Memory B cell (primary cell): Measurements from ENCODE around the gene LRRTM4.

Experiments used
- ATAC-seq: fragments of 150-1000 bp; cut with Tn5 transposase; 2 replicates; pipeline ENCODE4 v1.10.0; 2021; ENCODE audit warnings: low read depth, mild to moderate bottlenecking, moderate library complexity
- DNase-seq, 2 donors: peaks; one replicate each; pipeline ENCODE4 v3.0.0; 2022; ENCODE audit warnings: low spot score in 2 of 2
- H3K27ac Mint-ChIP-seq: one replicate; pipeline ENCODE4 v1.8.0; 2022; ENCODE audit warnings: mild to moderate bottlenecking, moderate library complexity, mixed read lengths
- H3K27me3 Mint-ChIP-seq: one replicate; pipeline ENCODE4 v1.8.0; 2022; ENCODE audit warnings: mixed read lengths
- H3K36me3 Mint-ChIP-seq: one replicate; pipeline ENCODE4 v1.8.0; 2022; ENCODE audit warnings: mild to moderate bottlenecking, mixed read lengths
- H3K4me1 Mint-ChIP-seq: one replicate; pipeline ENCODE4 v1.8.0; 2022; ENCODE audit warnings: mixed read lengths
- H3K4me3 Mint-ChIP-seq: one replicate; pipeline ENCODE4 v1.8.0; 2022; ENCODE audit warnings: mild to moderate bottlenecking, moderate library complexity, mixed read lengths
- H3K9me3 Mint-ChIP-seq: one replicate; pipeline ENCODE4 v1.8.0; 2022; ENCODE audit warnings: mixed read lengths

The LRRTM4 gene

GRCh38 chr2:76930056-76930744 is 592.0 kb downstream of the LRRTM4 start:
- Mint-ChIP-seq H3K4me1 (no peaks in the 10 kb centered on the region), H3K27ac (no peak overlapping the region), H3K36me3 (no peaks in the 10 kb centered on the region), H3K9me3 (no peaks in the 10 kb centered on the region), H3K4me3 (no peak overlapping the region), H3K27me3 (no peaks in the 10 kb centered on the region)
- DNase-seq: no peak
- no peak for ATAC-seq

GRCh38 chr2:76928026-76928425 is 594.1 kb downstream of the LRRTM4 start:
- Mint-ChIP-seq H3K4me3 (no peak overlapping the region), H3K27me3 (no peaks in the 10 kb centered on the region), H3K27ac (no peak overlapping the region), H3K9me3 (peaks cover 3% of the 10 kb centered on the region), H3K4me1 (no peaks in the 10 kb centered on the region), H3K36me3 (no peaks in the 10 kb centered on the region)
- DNase-seq (no peak), ATAC-seq (no peak)

GRCh38 chr2:76921006-76921405 is 601.2 kb downstream of the LRRTM4 start:
- Mint-ChIP-seq H3K27me3 (no peaks in the 10 kb centered on the region), H3K4me1 (no peaks in the 10 kb centered on the region), H3K4me3 (no peak overlapping the region), H3K36me3 (no peaks in the 10 kb centered on the region), H3K9me3 (peaks cover 4% of the 10 kb centered on the region), H3K27ac (no peak overlapping the region)
- ATAC-seq (no peak), DNase-seq (no peak)

GRCh38 chr2:76895469-76895868 is 626.7 kb downstream of the LRRTM4 start:
- ATAC-seq (no peak), DNase-seq (no peak)
- no peak overlapping the region for H3K27ac Mint-ChIP-seq
- H3K27me3 Mint-ChIP-seq: no peaks in the 10 kb centered on the region
- no peaks in the 10 kb centered on the region for H3K4me1 Mint-ChIP-seq
- peaks cover 7% of the 10 kb centered on the region for H3K9me3 Mint-ChIP-seq
- H3K4me3 Mint-ChIP-seq: no peak overlapping the region
- no peaks in the 10 kb centered on the region for H3K36me3 Mint-ChIP-seq

DNA sequence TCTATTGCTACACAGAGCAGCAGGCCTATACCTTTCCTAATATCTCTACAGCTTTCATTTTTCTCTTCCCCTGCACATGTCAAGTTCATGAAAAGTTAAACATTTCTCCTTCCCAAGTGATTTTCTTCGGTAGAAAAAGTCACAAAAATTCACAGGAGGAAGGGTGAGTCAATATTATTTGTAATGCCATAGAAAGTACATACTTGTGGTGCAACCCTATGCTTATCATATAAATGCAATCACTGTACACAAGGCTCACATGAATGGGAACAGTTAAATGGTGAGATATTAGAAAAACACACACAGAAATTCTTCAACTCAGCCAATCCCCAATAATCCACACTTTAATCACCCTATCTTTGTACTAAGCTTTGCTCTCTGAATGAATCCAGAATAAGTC is 651.6 kb downstream of the LRRTM4 start:
- DNase-seq: no peak
- no peaks in the 10 kb centered on the region for H3K4me1 Mint-ChIP-seq
- no peaks in the 10 kb centered on the region for H3K36me3 Mint-ChIP-seq
- H3K9me3 Mint-ChIP-seq: no peaks in the 10 kb centered on the region
- H3K27me3 Mint-ChIP-seq: no peaks in the 10 kb centered on the region
- no peak for ATAC-seq
- no peak overlapping the region for H3K4me3 Mint-ChIP-seq
- no peak overlapping the region for H3K27ac Mint-ChIP-seq

DNA sequence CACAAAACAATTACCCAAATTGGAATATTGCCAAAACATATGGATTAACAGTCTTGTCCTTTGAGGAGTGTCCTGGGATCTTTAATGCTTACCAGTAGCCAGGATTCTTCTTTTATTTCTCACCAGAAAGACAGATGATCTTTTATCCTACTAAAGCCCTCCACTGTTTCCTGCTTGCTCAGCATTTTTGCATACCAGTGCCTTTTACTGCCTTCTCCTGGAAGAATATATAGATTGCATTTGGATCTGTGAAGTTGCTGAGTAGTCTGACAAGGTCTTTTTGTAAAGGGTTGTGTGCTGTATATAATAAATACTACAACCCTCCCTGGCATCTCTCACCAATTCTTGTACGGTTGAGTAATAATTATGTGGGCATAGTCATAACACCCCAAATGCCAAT is 652.2 kb downstream of the LRRTM4 start:
- no peaks in the 10 kb centered on the region for H3K36me3 Mint-ChIP-seq
- no peaks in the 10 kb centered on the region for H3K4me1 Mint-ChIP-seq
- H3K4me3 Mint-ChIP-seq: no peak overlapping the region
- H3K27ac Mint-ChIP-seq: no peak overlapping the region
- ATAC-seq (no peak), DNase-seq (no peak)
- H3K27me3 Mint-ChIP-seq: no peaks in the 10 kb centered on the region
- H3K9me3 Mint-ChIP-seq: no peaks in the 10 kb centered on the region

GRCh38 chr2:76867854-76868253 is 654.3 kb downstream of the LRRTM4 start:
- Mint-ChIP-seq H3K4me1 (no peaks in the 10 kb centered on the region), H3K4me3 (no peak overlapping the region), H3K9me3 (no peaks in the 10 kb centered on the region), H3K36me3 (no peaks in the 10 kb centered on the region), H3K27me3 (no peaks in the 10 kb centered on the region), H3K27ac (no peak overlapping the region)
- ATAC-seq (no peak), DNase-seq (no peak)

GRCh38 chr2:76866464-76866863 is 655.7 kb downstream of the LRRTM4 start:
- H3K9me3 Mint-ChIP-seq: no peaks in the 10 kb centered on the region
- DNase-seq: no peak
- no peaks in the 10 kb centered on the region for H3K4me1 Mint-ChIP-seq
- no peaks in the 10 kb centered on the region for H3K27me3 Mint-ChIP-seq
- H3K36me3 Mint-ChIP-seq: no peaks in the 10 kb centered on the region
- no peak overlapping the region for H3K4me3 Mint-ChIP-seq
- H3K27ac Mint-ChIP-seq: no peak overlapping the region
- ATAC-seq: no peak

- Mint-ChIP-seq H3K9me3 (no peaks in the 10 kb centered on the region), H3K27ac (no peak overlapping the region), H3K4me3 (no peak overlapping the region)
Observed at GRCh38 chr2:76862901-76863300, 659.3 kb downstream of the LRRTM4 start.

GRCh38 chr2:76861708-76862107 is 660.5 kb downstream of the LRRTM4 start:
- Mint-ChIP-seq H3K4me1 (no peaks in the 10 kb centered on the region), H3K4me3 (no peak overlapping the region), H3K36me3 (no peaks in the 10 kb centered on the region), H3K27me3 (no peaks in the 10 kb centered on the region), H3K27ac (no peak overlapping the region), H3K9me3 (no peaks in the 10 kb centered on the region)
- no peak for ATAC-seq
- no peak for DNase-seq

More at GRCh38 chr2:76862901-76863300, 659.3 kb downstream of the LRRTM4 start:
- DNase-seq (no peak), ATAC-seq (no peak)
- Mint-ChIP-seq H3K27me3 (no peaks in the 10 kb centered on the region), H3K4me1 (no peaks in the 10 kb centered on the region), H3K36me3 (no peaks in the 10 kb centered on the region)

- H3K27me3 Mint-ChIP-seq: no peaks in the 10 kb centered on the region
- no peak overlapping the region for H3K27ac Mint-ChIP-seq
- peaks cover 2% of the 10 kb centered on the region for H3K9me3 Mint-ChIP-seq
- no peak for DNase-seq
- H3K36me3 Mint-ChIP-seq: no peaks in the 10 kb centered on the region
- no peak overlapping the region for H3K4me3 Mint-ChIP-seq
- H3K4me1 Mint-ChIP-seq: no peaks in the 10 kb centered on the region
- no peak for ATAC-seq
Observed at GRCh38 chr2:76851000-76851399, 671.2 kb downstream of the LRRTM4 start.

GRCh38 chr2:76849086-76849485 is 673.1 kb downstream of the LRRTM4 start:
- Mint-ChIP-seq H3K27ac (no peak overlapping the region), H3K27me3 (no peaks in the 10 kb centered on the region), H3K4me3 (no peak overlapping the region), H3K9me3 (peaks cover 2% of the 10 kb centered on the region), H3K36me3 (no peaks in the 10 kb centered on the region), H3K4me1 (no peaks in the 10 kb centered on the region)
- ATAC-seq: no peak
- no peak for DNase-seq

DNA sequence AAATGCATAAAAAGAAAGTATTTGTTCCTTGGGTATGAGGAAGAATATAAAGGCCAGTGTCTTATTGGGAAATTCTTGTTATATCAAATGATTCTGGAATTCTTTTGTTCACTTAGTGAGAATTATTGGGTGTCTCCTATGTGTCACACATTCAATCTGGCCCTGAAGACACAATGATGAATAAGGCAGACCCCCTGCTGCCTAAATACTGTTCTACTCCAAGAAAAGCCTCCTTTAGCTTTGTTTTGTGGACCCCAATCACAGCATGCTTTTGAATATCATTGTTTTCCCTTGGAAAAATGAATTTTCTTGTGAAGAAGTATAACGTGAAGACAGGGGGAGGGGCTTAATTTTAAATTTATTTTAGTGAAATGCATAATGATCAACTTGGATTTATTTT is 682.4 kb downstream of the LRRTM4 start:
- Mint-ChIP-seq H3K27me3 (no peaks in the 10 kb centered on the region), H3K36me3 (no peaks in the 10 kb centered on the region), H3K4me3 (no peak overlapping the region), H3K9me3 (peaks cover 5% of the 10 kb centered on the region), H3K4me1 (no peaks in the 10 kb centered on the region), H3K27ac (no peak overlapping the region)
- no peak for DNase-seq
- no peak for ATAC-seq

DNA sequence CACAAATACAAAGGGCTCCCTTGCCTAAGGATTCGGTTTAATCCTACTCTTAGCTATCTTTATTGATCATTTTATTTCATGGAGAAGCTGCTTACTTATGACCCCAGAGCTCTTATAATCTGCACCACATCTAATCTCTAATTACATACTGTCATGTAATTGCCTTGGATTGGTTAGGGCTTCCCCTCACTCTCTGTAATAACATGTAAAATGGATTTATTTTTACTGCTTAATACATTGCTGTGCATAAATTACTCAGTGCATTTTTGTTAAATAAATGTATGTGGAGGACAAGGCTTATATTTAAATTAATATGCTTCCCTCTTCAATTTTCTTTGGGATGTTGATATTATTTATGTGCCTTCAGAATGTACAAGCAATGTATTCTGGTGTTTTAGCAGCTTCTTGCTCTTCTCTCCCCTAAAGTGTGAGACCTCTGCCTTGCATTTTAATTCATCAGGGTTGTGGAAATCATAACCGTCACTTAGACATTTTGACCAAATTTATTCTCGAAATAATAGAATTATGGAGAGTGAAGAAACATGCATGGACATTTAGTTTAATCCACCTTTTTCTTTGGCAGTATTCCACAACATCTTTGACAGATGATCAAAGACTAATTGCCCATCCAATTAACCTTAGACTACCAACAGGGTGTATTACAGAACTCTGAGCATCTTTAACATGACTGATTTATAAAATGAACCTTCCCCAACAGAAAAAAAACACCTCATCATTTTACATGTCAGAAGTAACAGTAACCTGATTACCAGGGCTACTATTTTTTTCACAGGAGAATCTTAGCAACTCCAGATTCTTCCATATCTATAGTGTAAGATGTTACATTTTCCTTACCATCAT is 692.6 kb downstream of the LRRTM4 start:
- no peak overlapping the region for H3K27ac Mint-ChIP-seq
- DNase-seq (no peak), ATAC-seq (no peak)
- no peaks in the 10 kb centered on the region for H3K36me3 Mint-ChIP-seq
- no peaks in the 10 kb centered on the region for H3K4me1 Mint-ChIP-seq
- no peak overlapping the region for H3K4me3 Mint-ChIP-seq
- no peaks in the 10 kb centered on the region for H3K9me3 Mint-ChIP-seq
- H3K27me3 Mint-ChIP-seq: no peaks in the 10 kb centered on the region

DNA sequence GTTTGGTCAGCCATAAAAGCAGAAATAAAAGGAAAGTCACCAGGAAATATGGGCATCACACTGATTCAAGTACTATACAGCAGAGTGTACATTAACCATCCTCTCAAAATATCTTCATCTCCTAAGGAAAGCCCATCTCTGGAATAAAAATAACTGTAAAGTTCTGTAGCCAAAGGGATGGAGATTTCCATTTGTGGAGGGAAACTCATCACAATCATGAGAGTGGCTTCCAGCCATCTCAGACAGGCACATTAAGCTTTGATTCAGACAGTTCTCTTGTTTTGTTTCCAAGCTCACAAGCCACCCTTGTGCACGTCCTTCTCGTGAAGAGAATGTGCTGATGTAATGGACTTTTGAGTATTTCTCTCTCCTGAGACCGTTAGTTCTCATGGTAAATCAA is 695.5 kb downstream of the LRRTM4 start:
- H3K27me3 Mint-ChIP-seq: no peaks in the 10 kb centered on the region
- H3K36me3 Mint-ChIP-seq: no peaks in the 10 kb centered on the region
- no peak overlapping the region for H3K27ac Mint-ChIP-seq
- ATAC-seq (no peak), DNase-seq (no peak)
- no peak overlapping the region for H3K4me3 Mint-ChIP-seq
- no peaks in the 10 kb centered on the region for H3K4me1 Mint-ChIP-seq
- H3K9me3 Mint-ChIP-seq: no peaks in the 10 kb centered on the region
